Measurements from ENCODE around the gene FOXC2.

GRCh38 chr16:86580791-86581170, 14.2 kb downstream of the FOXC2 start:
- TF ChIP-seq PKNOX1 (IDR thresholded peaks at IDR 0.05) (no peak), SP1 (IDR thresholded peaks at IDR 0.05) (no peak), LEF1 (IDR thresholded peaks at IDR 0.05; ENCODE audit: borderline replicate concordance) (no peak), BHLHE40 (IDR thresholded peaks at IDR 0.05; ENCODE audit: borderline replicate concordance) (no peak), ARNT (IDR thresholded peaks at IDR 0.05) (no peak), FOXK2 (IDR thresholded peaks at IDR 0.05) (no peak), FOXA1 (IDR thresholded peaks at IDR 0.05) (no peak)

Data from HEK293T (cell line).